Measurements from ENCODE around the gene SF3B1. TPM values are rescaled to one million over a fixed set of nuclear protein-coding genes. Genes with fewer than 3 reads are reported as not detected.

Gene SF3B1
- total RNA-seq, 1 donor from 2014 or later = 211 TPM

DNA sequence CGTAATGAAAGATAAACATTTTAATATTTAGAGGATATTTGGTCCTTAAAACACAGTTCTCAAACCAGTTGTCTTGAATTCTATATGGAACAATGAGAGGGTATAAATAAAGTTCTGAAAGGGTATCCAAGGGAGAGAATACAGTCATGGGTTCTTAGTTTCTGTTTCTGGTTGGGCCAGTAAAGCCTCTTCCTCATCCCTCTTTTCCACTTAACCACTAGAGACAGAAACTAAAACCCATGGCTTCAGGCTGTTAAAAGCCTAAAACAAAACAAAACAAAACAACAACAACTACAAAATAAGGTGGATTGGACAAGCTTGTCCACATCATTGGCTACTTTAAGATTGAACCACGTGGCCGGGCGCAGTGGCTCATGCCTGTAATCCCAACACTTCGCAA is 37.3 kb upstream of the SF3B1 start:
- no peak for DNase-seq (ENCODE audit: low spot score)
- Mint-ChIP-seq H3K4me1 (ENCODE audit: low read depth) (no peaks in the 10 kb centered on the region), H3K27ac (ENCODE audit: unreplicated experiment) (no peak overlapping the region), H3K4me3 (ENCODE audit: unreplicated experiment) (no peak overlapping the region), H3K9me3 (ENCODE audit: low read depth) (no peaks in the 10 kb centered on the region), H3K27me3 (ENCODE audit: low read depth) (no peaks in the 10 kb centered on the region), H3K36me3 (ENCODE audit: low read depth) (peaks cover 24% of the 10 kb centered on the region)
- TF ChIP-seq, protein P1, sequence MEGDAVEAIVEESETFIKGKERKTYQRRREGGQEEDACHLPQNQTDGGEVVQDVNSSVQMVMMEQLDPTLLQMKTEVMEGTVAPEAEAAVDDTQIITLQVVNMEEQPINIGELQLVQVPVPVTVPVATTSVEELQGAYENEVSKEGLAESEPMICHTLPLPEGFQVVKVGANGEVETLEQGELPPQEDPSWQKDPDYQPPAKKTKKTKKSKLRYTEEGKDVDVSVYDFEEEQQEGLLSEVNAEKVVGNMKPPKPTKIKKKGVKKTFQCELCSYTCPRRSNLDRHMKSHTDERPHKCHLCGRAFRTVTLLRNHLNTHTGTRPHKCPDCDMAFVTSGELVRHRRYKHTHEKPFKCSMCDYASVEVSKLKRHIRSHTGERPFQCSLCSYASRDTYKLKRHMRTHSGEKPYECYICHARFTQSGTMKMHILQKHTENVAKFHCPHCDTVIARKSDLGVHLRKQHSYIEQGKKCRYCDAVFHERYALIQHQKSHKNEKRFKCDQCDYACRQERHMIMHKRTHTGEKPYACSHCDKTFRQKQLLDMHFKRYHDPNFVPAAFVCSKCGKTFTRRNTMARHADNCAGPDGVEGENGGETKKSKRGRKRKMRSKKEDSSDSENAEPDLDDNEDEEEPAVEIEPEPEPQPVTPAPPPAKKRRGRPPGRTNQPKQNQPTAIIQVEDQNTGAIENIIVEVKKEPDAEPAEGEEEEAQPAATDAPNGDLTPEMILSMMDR (IDR thresholded peaks at IDR 0.05) = no peak

DNA sequence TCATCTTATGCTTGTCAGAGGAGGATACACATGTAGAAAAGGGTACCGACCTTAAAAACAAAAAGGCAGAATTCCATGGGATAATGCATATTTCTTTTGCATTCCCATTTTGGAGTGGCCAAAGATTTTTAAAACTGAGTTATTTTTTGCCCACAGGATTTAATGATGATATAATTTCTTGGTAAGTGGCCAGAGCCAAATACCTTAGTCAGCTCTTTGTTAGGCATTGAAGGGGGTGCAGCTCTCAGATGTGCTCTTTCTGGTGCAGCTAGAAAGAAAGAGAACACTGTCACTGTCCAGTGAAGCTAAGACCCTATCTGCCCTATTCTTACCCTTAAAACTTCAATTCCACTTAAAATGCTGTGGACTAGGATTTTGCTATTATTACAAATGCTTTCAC is 29.3 kb upstream of the SF3B1 start:
- Mint-ChIP-seq H3K9me3 (ENCODE audit: low read depth) (no peaks in the 10 kb centered on the region), H3K27me3 (ENCODE audit: low read depth) (no peaks in the 10 kb centered on the region), H3K27ac (ENCODE audit: unreplicated experiment) (peak overlapping the region; percentile 59), H3K36me3 (ENCODE audit: low read depth) (peaks cover 21% of the 10 kb centered on the region), H3K4me1 (ENCODE audit: low read depth) (peaks cover 18% of the 10 kb centered on the region), H3K4me3 (ENCODE audit: unreplicated experiment) (no peak overlapping the region)
- no peak for DNase-seq (ENCODE audit: low spot score)
- TF ChIP-seq, protein P1 (IDR thresholded peaks at IDR 0.05) = no peak

DNA sequence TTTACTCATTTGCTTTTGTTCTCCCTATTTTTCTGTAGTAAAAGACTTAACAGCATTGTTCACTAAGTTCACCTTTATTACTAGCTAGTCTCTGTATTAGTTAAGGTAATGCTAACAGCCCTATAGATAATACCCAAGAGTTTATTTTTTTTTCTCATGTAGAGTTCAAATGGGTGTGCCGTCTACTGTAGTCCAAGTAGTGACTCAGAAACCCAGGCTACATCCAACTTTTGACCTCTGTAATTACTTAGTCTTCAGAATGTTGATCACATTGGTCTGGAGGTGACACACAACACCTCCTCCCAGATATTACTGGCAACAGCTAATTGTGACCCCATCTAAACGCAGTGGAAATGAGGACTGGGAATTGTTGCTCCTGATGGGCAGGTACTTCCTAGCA is 26.2 kb upstream of the SF3B1 start:
- Mint-ChIP-seq H3K9me3 (ENCODE audit: low read depth) (no peaks in the 10 kb centered on the region), H3K4me3 (ENCODE audit: unreplicated experiment) (no peak overlapping the region), H3K36me3 (ENCODE audit: low read depth) (peaks cover 12% of the 10 kb centered on the region), H3K4me1 (ENCODE audit: low read depth) (peaks cover 33% of the 10 kb centered on the region), H3K27me3 (ENCODE audit: low read depth) (no peaks in the 10 kb centered on the region), H3K27ac (ENCODE audit: unreplicated experiment) (no peak overlapping the region)
- DNase-seq (ENCODE audit: low spot score) = no peak
- TF ChIP-seq, protein P1 (IDR thresholded peaks at IDR 0.05) = no peak

DNA sequence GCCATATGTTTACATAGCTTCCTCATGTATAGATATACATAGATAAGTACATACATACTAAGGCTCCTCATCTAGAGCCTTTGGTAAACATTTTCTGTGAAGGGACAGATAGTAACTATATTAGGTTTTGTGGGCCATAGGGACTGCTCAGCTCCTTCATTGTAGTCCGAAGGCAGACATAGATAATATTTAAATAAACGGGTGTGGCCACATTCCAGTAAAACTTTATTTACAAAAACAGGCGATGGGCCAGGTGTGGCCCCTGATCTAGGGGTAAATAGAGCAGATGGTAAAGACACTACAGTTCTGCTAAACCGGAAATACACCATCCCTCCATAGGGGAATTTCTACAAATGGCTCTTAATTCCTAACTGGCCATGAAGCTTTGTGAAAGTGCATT is 25.8 kb upstream of the SF3B1 start:
- no peak for DNase-seq (ENCODE audit: low spot score)
- TF ChIP-seq, protein P1 (IDR thresholded peaks at IDR 0.05) = no peak
- Mint-ChIP-seq H3K4me3 (ENCODE audit: unreplicated experiment) (no peak overlapping the region), H3K27ac (ENCODE audit: unreplicated experiment) (no peak overlapping the region), H3K36me3 (ENCODE audit: low read depth) (peaks cover 10% of the 10 kb centered on the region), H3K9me3 (ENCODE audit: low read depth) (no peaks in the 10 kb centered on the region), H3K27me3 (ENCODE audit: low read depth) (no peaks in the 10 kb centered on the region), H3K4me1 (ENCODE audit: low read depth) (peaks cover 35% of the 10 kb centered on the region)

DNA sequence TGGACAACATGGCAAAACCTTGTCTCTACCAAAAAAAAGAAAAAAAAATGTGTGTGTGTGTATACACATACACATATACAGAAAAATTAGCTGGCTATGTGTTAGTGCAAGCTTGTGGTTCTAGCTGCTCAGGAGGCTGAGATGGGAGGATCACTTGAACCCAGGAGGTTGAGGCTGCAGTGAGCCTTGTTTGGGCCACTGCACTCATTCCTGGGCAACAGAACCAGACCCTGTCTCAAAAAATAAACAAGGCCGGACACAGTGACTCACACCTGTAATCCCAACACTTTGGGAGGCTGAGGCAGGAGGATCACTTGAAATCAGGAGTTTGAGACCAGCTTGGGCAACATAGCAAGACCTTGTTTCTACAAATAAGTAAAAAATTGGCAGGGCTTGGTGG is 20.6 kb upstream of the SF3B1 start:
- H3K9me3 Mint-ChIP-seq (ENCODE audit: low read depth) = no peaks in the 10 kb centered on the region
- H3K27me3 Mint-ChIP-seq (ENCODE audit: low read depth) = no peaks in the 10 kb centered on the region
- H3K27ac Mint-ChIP-seq (ENCODE audit: unreplicated experiment) = peak overlapping the region; percentile 24
- DNase-seq (ENCODE audit: low spot score) = no peak
- peaks cover 3% of the 10 kb centered on the region for H3K36me3 Mint-ChIP-seq (ENCODE audit: low read depth)
- peaks cover 47% of the 10 kb centered on the region for H3K4me1 Mint-ChIP-seq (ENCODE audit: low read depth)
- TF ChIP-seq, protein P1 (IDR thresholded peaks at IDR 0.05) = no peak
- H3K4me3 Mint-ChIP-seq (ENCODE audit: unreplicated experiment) = no peak overlapping the region
